ENCODE measurements around the gene HHIP.

GRCh38 chr4:144653781-144654545 lies 8.0 kb downstream of the HHIP start:
- TF ChIP-seq CTCF (IDR thresholded peaks at IDR 0.05) = no peak
- TF ChIP-seq EZH2 (IDR thresholded peaks at IDR 0.05; ENCODE audit: borderline replicate concordance, insufficient read depth, low read depth, low read length, poor library complexity, severe bottlenecking) = no peak

Data from B cell (primary cell).